Measurements from ENCODE around the gene PPME1. TPM values are rescaled to one million over a fixed set of nuclear protein-coding genes. Genes with fewer than 3 reads are reported as not detected.

The PPME1 gene
- total RNA-seq, 1 donor from 2014 or later: 12.6 TPM

DNA sequence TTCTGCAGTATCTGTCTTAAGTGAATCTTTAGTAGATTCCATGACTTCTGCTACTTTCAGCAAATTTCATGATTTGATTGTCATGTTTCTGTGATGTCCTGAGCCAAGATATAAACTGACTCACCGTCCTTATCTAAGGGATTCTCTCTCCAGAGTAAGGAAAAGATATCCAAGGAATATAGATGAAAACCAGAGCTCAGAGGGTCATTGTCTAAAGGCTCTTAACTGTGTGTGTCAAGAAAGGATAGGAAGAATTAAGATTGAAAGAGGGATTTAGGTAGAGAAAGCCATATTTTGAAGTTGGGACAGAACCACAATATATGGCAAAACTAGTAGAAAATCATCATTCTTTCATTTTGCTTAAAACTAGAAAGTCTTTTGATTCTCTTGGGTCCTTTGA is 50.7 kb downstream of the PPME1 start:
- DNase-seq (ENCODE audit: low read depth): no peak
- FAIRE-seq: no peak
- Histone ChIP-seq H3K27me3 (ENCODE audit: control insufficient read depth, insufficient read depth, low read length) (no peaks in the 10 kb centered on the region), H3K4me3 (ENCODE audit: low read depth, low read length) (no peak overlapping the region), H3K36me3 (ENCODE audit: control insufficient read depth, insufficient read depth, low read length) (peaks cover under 1% of the 10 kb centered on the region)
- TF ChIP-seq, protein P1, sequence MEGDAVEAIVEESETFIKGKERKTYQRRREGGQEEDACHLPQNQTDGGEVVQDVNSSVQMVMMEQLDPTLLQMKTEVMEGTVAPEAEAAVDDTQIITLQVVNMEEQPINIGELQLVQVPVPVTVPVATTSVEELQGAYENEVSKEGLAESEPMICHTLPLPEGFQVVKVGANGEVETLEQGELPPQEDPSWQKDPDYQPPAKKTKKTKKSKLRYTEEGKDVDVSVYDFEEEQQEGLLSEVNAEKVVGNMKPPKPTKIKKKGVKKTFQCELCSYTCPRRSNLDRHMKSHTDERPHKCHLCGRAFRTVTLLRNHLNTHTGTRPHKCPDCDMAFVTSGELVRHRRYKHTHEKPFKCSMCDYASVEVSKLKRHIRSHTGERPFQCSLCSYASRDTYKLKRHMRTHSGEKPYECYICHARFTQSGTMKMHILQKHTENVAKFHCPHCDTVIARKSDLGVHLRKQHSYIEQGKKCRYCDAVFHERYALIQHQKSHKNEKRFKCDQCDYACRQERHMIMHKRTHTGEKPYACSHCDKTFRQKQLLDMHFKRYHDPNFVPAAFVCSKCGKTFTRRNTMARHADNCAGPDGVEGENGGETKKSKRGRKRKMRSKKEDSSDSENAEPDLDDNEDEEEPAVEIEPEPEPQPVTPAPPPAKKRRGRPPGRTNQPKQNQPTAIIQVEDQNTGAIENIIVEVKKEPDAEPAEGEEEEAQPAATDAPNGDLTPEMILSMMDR (IDR thresholded peaks at IDR 0.05; ENCODE audit: insufficient read depth, low read length, severe bottlenecking): no peak

DNA sequence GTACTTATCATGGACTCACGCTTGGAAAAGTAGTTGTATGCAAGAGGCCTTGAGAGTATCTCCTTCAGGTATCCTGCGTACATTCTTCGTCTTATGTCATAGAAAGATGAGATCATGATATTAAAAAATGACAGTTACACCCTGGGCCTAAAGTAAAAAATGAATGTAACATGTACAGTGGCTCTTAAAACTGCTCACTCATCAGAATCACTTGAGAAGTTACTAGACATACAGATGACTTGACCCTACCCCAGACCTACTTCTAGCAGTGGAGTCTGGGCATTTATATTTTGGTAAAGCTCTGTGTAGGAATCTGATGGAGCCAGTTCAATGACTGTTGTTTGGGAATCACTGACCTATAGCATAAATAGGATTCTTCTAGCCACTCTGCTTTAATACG is 54.5 kb downstream of the PPME1 start:
- H3K27me3 ChIP-seq (ENCODE audit: control insufficient read depth, insufficient read depth, low read length): no peaks in the 10 kb centered on the region
- H3K36me3 ChIP-seq (ENCODE audit: control insufficient read depth, insufficient read depth, low read length): peaks cover 6% of the 10 kb centered on the region
- FAIRE-seq (no peak), DNase-seq (ENCODE audit: low read depth) (no peak)
- TF ChIP-seq, protein P1 (IDR thresholded peaks at IDR 0.05; ENCODE audit: insufficient read depth, low read length, severe bottlenecking): no peak
- H3K4me3 ChIP-seq (ENCODE audit: low read depth, low read length): no peak overlapping the region

GRCh38 chr11:74226907-74227306 is 55.8 kb downstream of the PPME1 start:
- H3K36me3 ChIP-seq (ENCODE audit: control insufficient read depth, insufficient read depth, low read length): peaks cover 6% of the 10 kb centered on the region
- DNase-seq (ENCODE audit: low read depth) (no peak), FAIRE-seq (no peak)
- TF ChIP-seq, protein P1 (IDR thresholded peaks at IDR 0.05; ENCODE audit: insufficient read depth, low read length, severe bottlenecking): no peak
- no peaks in the 10 kb centered on the region for H3K27me3 ChIP-seq (ENCODE audit: control insufficient read depth, insufficient read depth, low read length)
- no peak overlapping the region for H3K4me3 ChIP-seq (ENCODE audit: low read depth, low read length)

- no peak for DNase-seq (ENCODE audit: low read depth)
- peak; percentile 7 for FAIRE-seq
- no peaks in the 10 kb centered on the region for H3K27me3 ChIP-seq (ENCODE audit: control insufficient read depth, insufficient read depth, low read length)
- H3K36me3 ChIP-seq (ENCODE audit: control insufficient read depth, insufficient read depth, low read length): peaks cover 6% of the 10 kb centered on the region
- TF ChIP-seq, protein P1 (IDR thresholded peaks at IDR 0.05; ENCODE audit: insufficient read depth, low read length, severe bottlenecking): no peak
- H3K4me3 ChIP-seq (ENCODE audit: low read depth, low read length): no peak overlapping the region
Measured at GRCh38 chr11:74232311-74232950, 61.3 kb downstream of the PPME1 start.

DNA sequence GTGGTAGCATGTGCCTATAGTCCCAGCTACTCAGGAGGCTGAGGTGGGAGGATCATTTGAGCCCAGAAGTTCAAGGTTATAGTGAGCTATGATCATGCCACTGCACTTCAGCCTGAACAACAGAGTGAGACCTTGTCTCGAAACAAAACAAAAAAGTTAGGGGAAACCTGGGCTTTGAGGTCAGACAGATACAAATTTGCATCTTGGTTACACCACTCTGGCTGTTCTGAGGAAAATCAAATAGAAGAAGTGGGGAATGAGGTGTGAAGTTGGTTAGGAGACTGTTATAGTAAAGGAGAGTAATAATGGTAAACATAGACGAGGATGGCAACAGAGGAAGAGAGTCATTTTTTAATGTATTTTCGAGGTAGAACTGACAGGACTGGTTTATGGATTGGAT is 62.6 kb downstream of the PPME1 start:
- Histone ChIP-seq H3K36me3 (ENCODE audit: control insufficient read depth, insufficient read depth, low read length) (peaks cover 6% of the 10 kb centered on the region), H3K4me3 (ENCODE audit: low read depth, low read length) (no peak overlapping the region), H3K27me3 (ENCODE audit: control insufficient read depth, insufficient read depth, low read length) (no peaks in the 10 kb centered on the region)
- DNase-seq (ENCODE audit: low read depth) (no peak), FAIRE-seq (no peak)
- TF ChIP-seq, protein P1 (IDR thresholded peaks at IDR 0.05; ENCODE audit: insufficient read depth, low read length, severe bottlenecking): no peak

GRCh38 chr11:74235121-74235520 is 64.0 kb downstream of the PPME1 start:
- DNase-seq (ENCODE audit: low read depth) (no peak), FAIRE-seq (no peak)
- Histone ChIP-seq H3K27me3 (ENCODE audit: control insufficient read depth, insufficient read depth, low read length) (no peaks in the 10 kb centered on the region), H3K4me3 (ENCODE audit: low read depth, low read length) (no peak overlapping the region), H3K36me3 (ENCODE audit: control insufficient read depth, insufficient read depth, low read length) (peaks cover 4% of the 10 kb centered on the region)
- TF ChIP-seq, protein P1 (IDR thresholded peaks at IDR 0.05; ENCODE audit: insufficient read depth, low read length, severe bottlenecking): no peak

Data from bronchial epithelial cell (primary cell).